Neutrophil (primary cell): ENCODE data around the gene KIF25.

Experiments used
- H3K27ac ChIP-seq: fragments of 200-600 bp; sonication (generic); 2 replicates; pipeline ENCODE4 v1.5.1; 2016; ENCODE audit warnings: mild to moderate bottlenecking, moderate library complexity
- H3K27me3 ChIP-seq: fragments of 200-600 bp; sonication (generic); 2 replicates; pipeline ENCODE4 v1.6.0; 2016; ENCODE audit warnings: mild to moderate bottlenecking
- H3K36me3 ChIP-seq: fragments of 200-600 bp; sonication (generic); 2 replicates; pipeline ENCODE4 v1.5.1; 2017
- H3K4me1 ChIP-seq, 2 experiments: fragments of 200-600 bp in 1 of 2; sonication (generic) in 1 of 2; 1 replicate in 1 of 2; 2 replicates in 1 of 2; pipeline versions ENCODE4 v1.5.1 to v1.6.1; 2013 to 2016; ENCODE audit warnings: low read depth in 1 of 2, low read length in 1 of 2, mild to moderate bottlenecking in 1 of 2, moderate library complexity in 1 of 2; ENCODE audit not compliant: control insufficient read depth in 1 of 2, insufficient read depth in 1 of 2
- H3K4me3 ChIP-seq, 2 experiments: fragments of 200-600 bp in 1 of 2; sonication (generic) in 1 of 2; 1 replicate in 1 of 2; 2 replicates in 1 of 2; pipeline ENCODE4 v1.5.1; 2013 to 2016; ENCODE audit warnings: low read depth in 1 of 2, low read length in 1 of 2, mild to moderate bottlenecking in 1 of 2, moderate library complexity in 1 of 2
- H3K9me3 ChIP-seq: fragments of 200-600 bp; sonication (generic); 2 replicates; pipeline ENCODE4 v1.5.1; 2016
- CTCF ChIP-seq: fragments of 200-600 bp; sonication (generic); IDR thresholded peaks from 2 replicates; pipeline ENCODE4 v1.5.1; 2016; ENCODE audit warnings: antibody characterized with exemption

Gene KIF25

GRCh38 chr6:168055696-168056489 lies 58.4 kb downstream of the KIF25 start:
- Histone ChIP-seq H3K27me3 (no peaks in the 10 kb centered on the region), H3K36me3 (no peaks in the 10 kb centered on the region), H3K27ac (no peak overlapping the region), H3K4me1 (no peaks in the 10 kb centered on the region), H3K4me3 (no peak overlapping the region), H3K9me3 (no peaks in the 10 kb centered on the region)
- TF ChIP-seq CTCF, result no peak

- no peak for TF ChIP-seq CTCF
- Histone ChIP-seq H3K4me1 (no peaks in the 10 kb centered on the region), H3K27ac (no peak overlapping the region), H3K27me3 (no peaks in the 10 kb centered on the region), H3K9me3 (no peaks in the 10 kb centered on the region), H3K36me3 (no peaks in the 10 kb centered on the region), H3K4me3 (no peak overlapping the region)
Observed at GRCh38 chr6:168056892-168057527, 59.5 kb downstream of the KIF25 start.

- Histone ChIP-seq H3K36me3 (no peaks in the 10 kb centered on the region), H3K27ac (no peak overlapping the region), H3K4me3 (no peak overlapping the region), H3K4me1 (no peaks in the 10 kb centered on the region), H3K27me3 (no peaks in the 10 kb centered on the region), H3K9me3 (no peaks in the 10 kb centered on the region)
- no peak for TF ChIP-seq CTCF
Observed at GRCh38 chr6:168057836-168058235, 60.4 kb downstream of the KIF25 start.

GRCh38 chr6:168058691-168059551 lies 61.5 kb downstream of the KIF25 start:
- H3K9me3 ChIP-seq, result no peaks in the 10 kb centered on the region
- H3K4me1 ChIP-seq, result no peaks in the 10 kb centered on the region
- no peaks in the 10 kb centered on the region for H3K27me3 ChIP-seq
- no peak overlapping the region for H3K27ac ChIP-seq
- H3K36me3 ChIP-seq, result no peaks in the 10 kb centered on the region
- TF ChIP-seq CTCF, result no peak
- no peak overlapping the region for H3K4me3 ChIP-seq

- no peak overlapping the region for H3K4me3 ChIP-seq
- H3K36me3 ChIP-seq, result no peaks in the 10 kb centered on the region
- no peak overlapping the region for H3K27ac ChIP-seq
- TF ChIP-seq CTCF, result no peak
- no peaks in the 10 kb centered on the region for H3K27me3 ChIP-seq
- H3K4me1 ChIP-seq, result no peaks in the 10 kb centered on the region
- H3K9me3 ChIP-seq, result no peaks in the 10 kb centered on the region
Observed at GRCh38 chr6:168060521-168060931, 63.1 kb downstream of the KIF25 start.
